SJSA1 (cell line): ENCODE data around the gene WDR20. TPM values are rescaled to one million over a fixed set of nuclear protein-coding genes. Genes with fewer than 3 reads are reported as not detected.
"Not testable (repeated sequence)": the region's sequence is repeated elsewhere in the genome, so short reads cannot be mapped to it uniquely, and the experiment has no call there.

Experiments used
- DNase-seq, 2 experiments: peaks; one replicate each; pipeline ENCODE4 v3.0.0-alpha.2; 2015 to 2020; ENCODE audit warnings: low spot score in 2 of 2, low read depth in 1 of 2
- H3K27ac ChIP-seq: fragments of 250-450 bp; sonication (Bioruptor Pico); 2 replicates; pipeline ENCODE4 v1.5.1; 2020; ENCODE audit warnings: mild to moderate bottlenecking, moderate library complexity
- H3K27me3 ChIP-seq: fragments of 250-450 bp; sonication (Bioruptor Pico); replicated peaks from 2 replicates; pipeline ENCODE4 v1.5.1; 2020; ENCODE audit warnings: mild to moderate bottlenecking, moderate library complexity
- H3K36me3 ChIP-seq: fragments of 250-450 bp; sonication (Bioruptor Pico); 2 replicates; pipeline ENCODE4 v1.5.1; 2020; ENCODE audit warnings: mild to moderate bottlenecking
- H3K4me1 ChIP-seq: fragments of 250-450 bp; sonication (Bioruptor Pico); replicated peaks from 2 replicates; pipeline ENCODE4 v1.6.1; 2021; ENCODE audit warnings: mild to moderate bottlenecking
- H3K4me3 ChIP-seq: fragments of 250-450 bp; sonication (Bioruptor Pico); 2 replicates; pipeline ENCODE4 v1.5.1; 2020; ENCODE audit warnings: mild to moderate bottlenecking
- H3K9me3 ChIP-seq: fragments of 250-450 bp; sonication (Bioruptor Pico); replicated peaks from 2 replicates; pipeline ENCODE4 v1.5.1; 2020; ENCODE audit warnings: mild to moderate bottlenecking
- total RNA-seq: library from RNA; depleted of rRNA; stranded (reverse); fragments of >200 nt; shearing (Covaris generic); gene quantifications from 2 replicates; pipeline ENCODE4 v1.2.3, GENCODE V29; 2014

The WDR20 gene
- total RNA-seq, 1 experiment from 2014 or later = 14.6 TPM

GRCh38 chr14:102140750-102141145 is 1.1 kb downstream of the WDR20 start:
- peaks cover 6% of the 10 kb centered on the region for H3K36me3 ChIP-seq
- H3K4me3 ChIP-seq = peak overlapping the region; percentile 80
- H3K4me1 ChIP-seq = no peaks in the 10 kb centered on the region
- no peaks in the 10 kb centered on the region for H3K27me3 ChIP-seq
- no peak for DNase-seq
- no peaks in the 10 kb centered on the region for H3K9me3 ChIP-seq
- H3K27ac ChIP-seq = no peak overlapping the region

- Histone ChIP-seq H3K27me3 (no peaks in the 10 kb centered on the region), H3K36me3 (peaks cover 6% of the 10 kb centered on the region), H3K9me3 (no peaks in the 10 kb centered on the region), H3K4me1 (no peaks in the 10 kb centered on the region), H3K27ac (no peak overlapping the region), H3K4me3 (no peak overlapping the region)
- DNase-seq = no peak
These were observed 2.1 kb downstream of the WDR20 start for GRCh38 chr14:102141797-102142196.

- peaks cover 5% of the 10 kb centered on the region for H3K36me3 ChIP-seq
- H3K27ac ChIP-seq = no peak overlapping the region
- no peak overlapping the region for H3K4me3 ChIP-seq
- no peak for DNase-seq
- H3K4me1 ChIP-seq = no peaks in the 10 kb centered on the region
- H3K27me3 ChIP-seq = no peaks in the 10 kb centered on the region
- no peaks in the 10 kb centered on the region for H3K9me3 ChIP-seq
These were observed 5.2 kb downstream of the WDR20 start for GRCh38 chr14:102144914-102145313.

GRCh38 chr14:102145395-102145794 is 5.7 kb downstream of the WDR20 start:
- no peak overlapping the region for H3K4me3 ChIP-seq
- H3K9me3 ChIP-seq = no peaks in the 10 kb centered on the region
- H3K36me3 ChIP-seq = no peaks in the 10 kb centered on the region; the same call in 1 of the 2 replicates
- no peaks in the 10 kb centered on the region for H3K27me3 ChIP-seq
- H3K27ac ChIP-seq = no peak overlapping the region
- DNase-seq = no peak
- no peaks in the 10 kb centered on the region for H3K4me1 ChIP-seq

GRCh38 chr14:102146423-102146822 is 6.7 kb downstream of the WDR20 start:
- Histone ChIP-seq H3K4me1 (no peaks in the 10 kb centered on the region), H3K9me3 (no peaks in the 10 kb centered on the region), H3K27ac (no peak overlapping the region), H3K36me3 (no peaks in the 10 kb centered on the region; the same call in 1 of the 2 replicates), H3K4me3 (no peak overlapping the region), H3K27me3 (no peaks in the 10 kb centered on the region)
- DNase-seq = no peak

- Histone ChIP-seq H3K4me1 (no peaks in the 10 kb centered on the region), H3K27ac (no peak overlapping the region), H3K4me3 (no peak overlapping the region), H3K36me3 (peaks cover 7% of the 10 kb centered on the region), H3K27me3 (no peaks in the 10 kb centered on the region), H3K9me3 (no peaks in the 10 kb centered on the region)
- no peak for DNase-seq
These were observed 10.4 kb downstream of the WDR20 start for GRCh38 chr14:102150083-102150482.

- Histone ChIP-seq H3K4me1 (no peaks in the 10 kb centered on the region), H3K27me3 (no peaks in the 10 kb centered on the region), H3K9me3 (no peaks in the 10 kb centered on the region), H3K27ac (no peak overlapping the region), H3K4me3 (no peak overlapping the region), H3K36me3 (peaks cover 7% of the 10 kb centered on the region)
- no peak for DNase-seq
These were observed 11.0 kb downstream of the WDR20 start for GRCh38 chr14:102150744-102151143.

- not testable (repeated sequence) for H3K36me3 ChIP-seq, H3K9me3 ChIP-seq, H3K4me1 ChIP-seq, H3K27me3 ChIP-seq, DNase-seq, H3K4me3 ChIP-seq, H3K27ac ChIP-seq
These were observed 11.7 kb downstream of the WDR20 start for GRCh38 chr14:102151411-102151810.

GRCh38 chr14:102154121-102154520 is 14.4 kb downstream of the WDR20 start:
- Histone ChIP-seq H3K4me3 (no peak overlapping the region), H3K27me3 (no peaks in the 10 kb centered on the region), H3K4me1 (no peaks in the 10 kb centered on the region), H3K27ac (no peak overlapping the region), H3K9me3 (no peaks in the 10 kb centered on the region), H3K36me3 (peaks cover 7% of the 10 kb centered on the region)
- no peak for DNase-seq

GRCh38 chr14:102154821-102155549 is 15.3 kb downstream of the WDR20 start:
- peaks cover 7% of the 10 kb centered on the region for H3K36me3 ChIP-seq
- no peak overlapping the region for H3K4me3 ChIP-seq
- no peak for DNase-seq
- H3K9me3 ChIP-seq = no peaks in the 10 kb centered on the region
- no peaks in the 10 kb centered on the region for H3K4me1 ChIP-seq
- H3K27ac ChIP-seq = no peak overlapping the region
- H3K27me3 ChIP-seq = no peaks in the 10 kb centered on the region

- DNase-seq = no peak
- H3K4me3 ChIP-seq = no peak overlapping the region
- no peaks in the 10 kb centered on the region for H3K27me3 ChIP-seq
- no peaks in the 10 kb centered on the region for H3K9me3 ChIP-seq
- H3K4me1 ChIP-seq = no peaks in the 10 kb centered on the region
- peaks cover 7% of the 10 kb centered on the region for H3K36me3 ChIP-seq
- no peak overlapping the region for H3K27ac ChIP-seq
These were observed 17.6 kb downstream of the WDR20 start for GRCh38 chr14:102157346-102157745.

GRCh38 chr14:102158797-102159196 is 19.1 kb downstream of the WDR20 start:
- no peak for DNase-seq
- Histone ChIP-seq H3K4me1 (no peaks in the 10 kb centered on the region; the same call in 1 of the 2 replicates), H3K27me3 (no peaks in the 10 kb centered on the region), H3K9me3 (no peaks in the 10 kb centered on the region), H3K36me3 (peaks cover 3% of the 10 kb centered on the region; the same call in 1 of the 2 replicates), H3K27ac (no peak overlapping the region), H3K4me3 (no peak overlapping the region)

GRCh38 chr14:102159841-102160240 is 20.1 kb downstream of the WDR20 start:
- no peak for DNase-seq
- H3K27me3 ChIP-seq = no peaks in the 10 kb centered on the region
- H3K27ac ChIP-seq = no peak overlapping the region
- no peak overlapping the region for H3K4me3 ChIP-seq
- no peaks in the 10 kb centered on the region for H3K9me3 ChIP-seq
- peaks cover 4% of the 10 kb centered on the region; the same call in 1 of the 2 replicates for H3K4me1 ChIP-seq
- peaks cover 10% of the 10 kb centered on the region; the same call in 1 of the 2 replicates for H3K36me3 ChIP-seq

- peaks cover 10% of the 10 kb centered on the region; the same call in 1 of the 2 replicates for H3K36me3 ChIP-seq
- no peaks in the 10 kb centered on the region for H3K27me3 ChIP-seq
- no peak overlapping the region for H3K4me3 ChIP-seq
- H3K27ac ChIP-seq = no peak overlapping the region
- H3K9me3 ChIP-seq = no peaks in the 10 kb centered on the region
- H3K4me1 ChIP-seq = peaks cover 4% of the 10 kb centered on the region; the same call in 1 of the 2 replicates
- no peak for DNase-seq
These were observed 22.8 kb downstream of the WDR20 start for GRCh38 chr14:102162487-102162886.
